H54 (cell line): Measurements from ENCODE around the gene SCAMP1.

Experiments
- DNase-seq: peaks from one replicate; pipeline ENCODE4 v3.0.0; 2011; ENCODE audit warnings: low spot score, mixed read lengths; ENCODE audit not compliant: insufficient read length
- FAIRE-seq: peaks from 3 replicates; lab custom pipeline; 2011; peaks lifted over from hg19 to GRCh38; lab: Jason Lieb, UNC
- POLR2A ChIP-seq: IDR thresholded peaks from 2 replicates; pipeline ENCODE4 v1.6.1; 2011; ENCODE audit warnings: low read depth, mild to moderate bottlenecking, low read length

SCAMP1 gene

GRCh38 chr5:78527925-78528324, 167.5 kb downstream of the SCAMP1 start:
- TF ChIP-seq POLR2A: no peak
- FAIRE-seq (no peak), DNase-seq (no peak)
